ENCODE measurements around the gene POLD3.

The POLD3 gene

DNA sequence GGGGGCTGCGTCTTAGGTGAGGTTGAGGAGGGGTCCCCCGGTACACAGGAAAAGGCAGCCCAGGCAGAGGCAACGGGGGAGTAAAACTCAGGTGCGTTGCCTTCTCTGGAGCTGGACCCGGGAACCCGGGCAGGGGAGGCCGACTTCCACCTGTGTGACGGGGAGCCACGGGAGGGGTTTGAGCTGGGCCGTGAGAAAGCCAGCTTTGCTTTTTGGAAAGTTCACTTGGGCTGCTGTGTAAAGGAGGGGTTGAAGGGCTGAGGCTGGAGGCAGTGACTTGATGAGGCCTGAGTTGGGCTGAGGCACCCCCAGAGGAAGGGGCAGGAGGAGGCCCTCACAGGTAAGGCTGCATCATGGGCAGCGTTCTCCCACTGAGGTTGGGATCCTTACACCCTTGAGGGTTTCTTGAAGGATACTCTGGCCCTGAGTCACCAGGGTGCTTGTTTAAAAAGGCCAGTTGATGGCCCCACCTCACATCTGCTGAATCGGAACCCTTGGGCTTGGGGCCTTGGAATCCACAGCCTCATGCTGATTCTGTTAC is 91.6 kb downstream of the POLD3 start:
- ATAC-seq: no peak
- no peak for TF ChIP-seq TOX (CRISPR knock-in tag; IDR thresholded peaks at IDR 0.05; ENCODE audit: borderline replicate concordance)
- no peak for TF ChIP-seq SNAI2 (CRISPR knock-in tag; IDR thresholded peaks at IDR 0.05)
- no peak for TF ChIP-seq ZNF70 (CRISPR knock-in tag; IDR thresholded peaks at IDR 0.05)
- TF ChIP-seq ZNF8 (CRISPR knock-in tag; IDR thresholded peaks at IDR 0.05): no peak
- TF ChIP-seq CSDC2 (CRISPR knock-in tag; IDR thresholded peaks at IDR 0.05): no peak
- no peak for TF ChIP-seq ZFP3 (CRISPR knock-in tag; IDR thresholded peaks at IDR 0.05)
- no peak for TF ChIP-seq RARB (CRISPR knock-in tag; IDR thresholded peaks at IDR 0.05)
- TF ChIP-seq, protein P1, sequence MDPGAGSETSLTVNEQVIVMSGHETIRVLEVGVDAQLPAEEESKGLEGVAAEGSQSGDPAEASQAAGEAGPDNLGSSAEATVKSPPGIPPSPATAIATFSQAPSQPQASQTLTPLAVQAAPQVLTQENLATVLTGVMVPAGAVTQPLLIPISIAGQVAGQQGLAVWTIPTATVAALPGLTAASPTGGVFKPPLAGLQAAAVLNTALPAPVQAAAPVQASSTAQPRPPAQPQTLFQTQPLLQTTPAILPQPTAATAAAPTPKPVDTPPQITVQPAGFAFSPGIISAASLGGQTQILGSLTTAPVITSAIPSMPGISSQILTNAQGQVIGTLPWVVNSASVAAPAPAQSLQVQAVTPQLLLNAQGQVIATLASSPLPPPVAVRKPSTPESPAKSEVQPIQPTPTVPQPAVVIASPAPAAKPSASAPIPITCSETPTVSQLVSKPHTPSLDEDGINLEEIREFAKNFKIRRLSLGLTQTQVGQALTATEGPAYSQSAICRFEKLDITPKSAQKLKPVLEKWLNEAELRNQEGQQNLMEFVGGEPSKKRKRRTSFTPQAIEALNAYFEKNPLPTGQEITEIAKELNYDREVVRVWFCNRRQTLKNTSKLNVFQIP (CRISPR knock-in tag; IDR thresholded peaks at IDR 0.05; ENCODE audit: borderline replicate concordance, low read depth): no peak
- TF ChIP-seq ESRRG (CRISPR knock-in tag; IDR thresholded peaks at IDR 0.05): no peak
- TF ChIP-seq, protein P2, sequence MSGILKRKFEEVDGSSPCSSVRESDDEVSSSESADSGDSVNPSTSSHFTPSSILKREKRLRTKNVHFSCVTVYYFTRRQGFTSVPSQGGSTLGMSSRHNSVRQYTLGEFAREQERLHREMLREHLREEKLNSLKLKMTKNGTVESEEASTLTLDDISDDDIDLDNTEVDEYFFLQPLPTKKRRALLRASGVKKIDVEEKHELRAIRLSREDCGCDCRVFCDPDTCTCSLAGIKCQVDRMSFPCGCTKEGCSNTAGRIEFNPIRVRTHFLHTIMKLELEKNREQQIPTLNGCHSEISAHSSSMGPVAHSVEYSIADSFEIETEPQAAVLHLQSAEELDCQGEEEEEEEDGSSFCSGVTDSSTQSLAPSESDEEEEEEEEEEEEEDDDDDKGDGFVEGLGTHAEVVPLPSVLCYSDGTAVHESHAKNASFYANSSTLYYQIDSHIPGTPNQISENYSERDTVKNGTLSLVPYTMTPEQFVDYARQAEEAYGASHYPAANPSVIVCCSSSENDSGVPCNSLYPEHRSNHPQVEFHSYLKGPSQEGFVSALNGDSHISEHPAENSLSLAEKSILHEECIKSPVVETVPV (CRISPR knock-in tag; IDR thresholded peaks at IDR 0.05): no peak
- no peak for TF ChIP-seq TCF4 (CRISPR knock-in tag; IDR thresholded peaks at IDR 0.05; ENCODE audit: borderline replicate concordance)
- TF ChIP-seq, protein P3, sequence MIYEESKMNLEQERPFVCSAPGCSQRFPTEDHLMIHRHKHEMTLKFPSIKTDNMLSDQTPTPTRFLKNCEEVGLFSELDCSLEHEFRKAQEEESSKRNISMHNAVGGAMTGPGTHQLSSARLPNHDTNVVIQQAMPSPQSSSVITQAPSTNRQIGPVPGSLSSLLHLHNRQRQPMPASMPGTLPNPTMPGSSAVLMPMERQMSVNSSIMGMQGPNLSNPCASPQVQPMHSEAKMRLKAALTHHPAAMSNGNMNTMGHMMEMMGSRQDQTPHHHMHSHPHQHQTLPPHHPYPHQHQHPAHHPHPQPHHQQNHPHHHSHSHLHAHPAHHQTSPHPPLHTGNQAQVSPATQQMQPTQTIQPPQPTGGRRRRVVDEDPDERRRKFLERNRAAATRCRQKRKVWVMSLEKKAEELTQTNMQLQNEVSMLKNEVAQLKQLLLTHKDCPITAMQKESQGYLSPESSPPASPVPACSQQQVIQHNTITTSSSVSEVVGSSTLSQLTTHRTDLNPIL (CRISPR knock-in tag; IDR thresholded peaks at IDR 0.05; ENCODE audit: low read depth): no peak
- TF ChIP-seq PPARA (CRISPR knock-in tag; IDR thresholded peaks at IDR 0.05; ENCODE audit: borderline replicate concordance): no peak

DNA sequence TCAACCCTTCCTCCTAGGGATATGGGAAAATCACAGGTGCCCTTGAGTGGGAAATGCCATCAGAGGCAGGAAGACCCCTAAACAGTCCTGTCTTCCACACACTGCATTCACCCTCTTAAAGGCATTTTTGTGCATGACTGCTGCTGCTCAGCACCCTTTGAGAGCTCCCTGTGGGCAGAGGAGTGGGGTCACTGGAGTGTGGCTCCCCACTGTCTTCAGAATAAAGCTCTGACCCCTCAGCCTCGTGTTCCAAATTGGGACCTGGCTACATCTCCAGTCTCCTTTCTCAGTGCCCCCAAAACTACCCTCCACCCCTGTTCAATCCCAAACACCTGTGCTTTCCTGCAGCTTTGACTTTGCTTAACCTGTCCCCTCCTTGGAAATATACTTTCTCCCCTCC is 92.3 kb downstream of the POLD3 start:
- no peak for ATAC-seq
- TF ChIP-seq BACH2 (CRISPR knock-in tag; IDR thresholded peaks at IDR 0.05; ENCODE audit: borderline replicate concordance) (no peak), ZNF565 (CRISPR knock-in tag; conservative IDR thresholded peaks at IDR 0.05; ENCODE audit: low read depth) (no peak), ESRRG (CRISPR knock-in tag; IDR thresholded peaks at IDR 0.05) (no peak), TCF4 (CRISPR knock-in tag; IDR thresholded peaks at IDR 0.05; ENCODE audit: borderline replicate concordance) (no peak), SNAI2 (CRISPR knock-in tag; IDR thresholded peaks at IDR 0.05) (no peak), TOX (CRISPR knock-in tag; IDR thresholded peaks at IDR 0.05; ENCODE audit: borderline replicate concordance) (no peak), OSR1 (CRISPR knock-in tag; IDR thresholded peaks at IDR 0.05) (no peak), GLIS3 (CRISPR knock-in tag; IDR thresholded peaks at IDR 0.05) (no peak), ISL1 (CRISPR knock-in tag; IDR thresholded peaks at IDR 0.05) (no peak), RARB (CRISPR knock-in tag; IDR thresholded peaks at IDR 0.05) (no peak), PPARA (CRISPR knock-in tag; IDR thresholded peaks at IDR 0.05; ENCODE audit: borderline replicate concordance) (no peak), ZNF70 (CRISPR knock-in tag; IDR thresholded peaks at IDR 0.05) (no peak), ZFP30 (CRISPR knock-in tag; IDR thresholded peaks at IDR 0.05) (no peak), ZNF8 (CRISPR knock-in tag; IDR thresholded peaks at IDR 0.05) (no peak), ARNTL (CRISPR knock-in tag; IDR thresholded peaks at IDR 0.05; ENCODE audit: borderline replicate concordance, low read depth) (no peak)
- TF ChIP-seq, protein P4, sequence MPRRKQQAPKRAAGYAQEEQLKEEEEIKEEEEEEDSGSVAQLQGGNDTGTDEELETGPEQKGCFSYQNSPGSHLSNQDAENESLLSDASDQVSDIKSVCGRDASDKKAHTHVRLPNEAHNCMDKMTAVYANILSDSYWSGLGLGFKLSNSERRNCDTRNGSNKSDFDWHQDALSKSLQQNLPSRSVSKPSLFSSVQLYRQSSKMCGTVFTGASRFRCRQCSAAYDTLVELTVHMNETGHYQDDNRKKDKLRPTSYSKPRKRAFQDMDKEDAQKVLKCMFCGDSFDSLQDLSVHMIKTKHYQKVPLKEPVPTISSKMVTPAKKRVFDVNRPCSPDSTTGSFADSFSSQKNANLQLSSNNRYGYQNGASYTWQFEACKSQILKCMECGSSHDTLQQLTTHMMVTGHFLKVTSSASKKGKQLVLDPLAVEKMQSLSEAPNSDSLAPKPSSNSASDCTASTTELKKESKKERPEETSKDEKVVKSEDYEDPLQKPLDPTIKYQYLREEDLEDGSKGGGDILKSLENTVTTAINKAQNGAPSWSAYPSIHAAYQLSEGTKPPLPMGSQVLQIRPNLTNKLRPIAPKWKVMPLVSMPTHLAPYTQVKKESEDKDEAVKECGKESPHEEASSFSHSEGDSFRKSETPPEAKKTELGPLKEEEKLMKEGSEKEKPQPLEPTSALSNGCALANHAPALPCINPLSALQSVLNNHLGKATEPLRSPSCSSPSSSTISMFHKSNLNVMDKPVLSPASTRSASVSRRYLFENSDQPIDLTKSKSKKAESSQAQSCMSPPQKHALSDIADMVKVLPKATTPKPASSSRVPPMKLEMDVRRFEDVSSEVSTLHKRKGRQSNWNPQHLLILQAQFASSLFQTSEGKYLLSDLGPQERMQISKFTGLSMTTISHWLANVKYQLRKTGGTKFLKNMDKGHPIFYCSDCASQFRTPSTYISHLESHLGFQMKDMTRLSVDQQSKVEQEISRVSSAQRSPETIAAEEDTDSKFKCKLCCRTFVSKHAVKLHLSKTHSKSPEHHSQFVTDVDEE (CRISPR knock-in tag; IDR thresholded peaks at IDR 0.05): no peak
- TF ChIP-seq, protein P2 (CRISPR knock-in tag; IDR thresholded peaks at IDR 0.05): no peak
- TF ChIP-seq, protein P1 (CRISPR knock-in tag; IDR thresholded peaks at IDR 0.05; ENCODE audit: borderline replicate concordance, low read depth): no peak
- TF ChIP-seq, protein P3 (CRISPR knock-in tag; IDR thresholded peaks at IDR 0.05; ENCODE audit: low read depth): no peak
